ENCODE data around the gene KRTCAP2.

GRCh38 chr1:155141749-155142148 is 31.4 kb downstream of the KRTCAP2 start:
- TF ChIP-seq CTCF (IDR thresholded peaks at IDR 0.05; ENCODE audit: poor library complexity) (no peak), EZH2 (IDR thresholded peaks at IDR 0.05; ENCODE audit: borderline replicate concordance) (no peak), EZH2phosphoT487 (IDR thresholded peaks at IDR 0.05; ENCODE audit: low read depth, severe bottlenecking, unreplicated experiment) (no peak)

Data from hepatocyte (in vitro differentiated cells).